ENCODE measurements around the gene FRAS1. TPM values are rescaled to one million over a fixed set of nuclear protein-coding genes. Genes with fewer than 3 reads are reported as not detected.

Gene FRAS1
- total and polyA plus RNA-seq, 2 donors (not counting 1 experiment from before 2014, with no cell fraction given), result 0.03 to 0.12 TPM

DNA sequence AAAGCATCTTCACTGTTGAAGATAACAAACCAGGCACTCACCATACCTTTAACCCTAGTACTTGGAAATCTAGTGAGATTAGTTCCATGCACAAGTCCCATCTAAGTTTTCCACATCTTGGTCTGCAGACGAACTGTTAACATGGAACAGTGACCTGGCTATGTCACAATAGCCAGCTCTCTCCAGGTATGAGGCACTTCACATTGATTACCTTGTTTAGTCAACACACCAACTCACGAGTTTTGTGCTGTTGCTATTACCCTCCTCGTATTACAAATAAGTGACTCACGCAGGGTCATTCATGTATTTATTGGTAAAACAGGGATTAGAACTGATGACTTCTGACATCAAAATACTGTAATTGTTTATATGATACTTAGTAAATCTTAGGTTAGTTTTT, 36.4 kb upstream of the FRAS1 start:
- intact Hi-C loops (cut with micrococcal nuclease), result no loop called here
- 83% methylated on average over 1 of the region's 4 CpGs for WGBS (ENCODE audit: insufficient coverage)
- no peaks in the 10 kb centered on the region for H3K4me1 ChIP-seq (ENCODE audit: control insufficient read depth in 2 of 2, insufficient read depth in 2 of 2, low read length in 2 of 2)
- no peak for ATAC-seq (ENCODE audit: low read depth)
- no peak overlapping the region for H3K4me2 ChIP-seq (replicated peaks; ENCODE audit: low read depth, low read length, poor library complexity, severe bottlenecking)
- no peaks in the 10 kb centered on the region for H3K4me1 Mint-ChIP-seq
- ChIA-PET CTCF (no interaction called here), POLR2A (no interaction called here)
- H3K36me3 ChIP-seq (replicated peaks in 1 of 2; ENCODE audit: control extremely low read depth in 1 of 2, control insufficient read depth in 1 of 2, extremely low read depth in 1 of 2, insufficient read depth in 2 of 2, low read length in 1 of 2), result no peaks in the 10 kb centered on the region
- no peak overlapping the region for H3K4me3 ChIP-seq (ENCODE audit: control extremely low read depth in 1 of 5, extremely low read depth in 1 of 5, insufficient read depth in 1 of 5, low read depth in 2 of 5, low read length in 4 of 5)
- H2AFZ ChIP-seq (ENCODE audit: insufficient read depth, low read depth, low read length, poor library complexity, severe bottlenecking), result no peak overlapping the region
- DNase-seq, result no peak
- no peaks in the 10 kb centered on the region for H3K9me3 Mint-ChIP-seq (ENCODE audit: insufficient read depth)
- no peak overlapping the region for H3K27ac ChIP-seq (ENCODE audit: low read length in 2 of 2)
- H3K27me3 ChIP-seq (replicated peaks in 1 of 4; ENCODE audit: control extremely low read depth in 1 of 4, control insufficient read depth in 3 of 4, insufficient read depth in 4 of 4, low read length in 3 of 4), result no peaks in the 10 kb centered on the region
- no peak for TF ChIP-seq EZH2 (IDR thresholded peaks at IDR 0.05; ENCODE audit: borderline replicate concordance, insufficient read depth, low read depth, low read length, poor library complexity, severe bottlenecking)
- TF ChIP-seq, protein P1, sequence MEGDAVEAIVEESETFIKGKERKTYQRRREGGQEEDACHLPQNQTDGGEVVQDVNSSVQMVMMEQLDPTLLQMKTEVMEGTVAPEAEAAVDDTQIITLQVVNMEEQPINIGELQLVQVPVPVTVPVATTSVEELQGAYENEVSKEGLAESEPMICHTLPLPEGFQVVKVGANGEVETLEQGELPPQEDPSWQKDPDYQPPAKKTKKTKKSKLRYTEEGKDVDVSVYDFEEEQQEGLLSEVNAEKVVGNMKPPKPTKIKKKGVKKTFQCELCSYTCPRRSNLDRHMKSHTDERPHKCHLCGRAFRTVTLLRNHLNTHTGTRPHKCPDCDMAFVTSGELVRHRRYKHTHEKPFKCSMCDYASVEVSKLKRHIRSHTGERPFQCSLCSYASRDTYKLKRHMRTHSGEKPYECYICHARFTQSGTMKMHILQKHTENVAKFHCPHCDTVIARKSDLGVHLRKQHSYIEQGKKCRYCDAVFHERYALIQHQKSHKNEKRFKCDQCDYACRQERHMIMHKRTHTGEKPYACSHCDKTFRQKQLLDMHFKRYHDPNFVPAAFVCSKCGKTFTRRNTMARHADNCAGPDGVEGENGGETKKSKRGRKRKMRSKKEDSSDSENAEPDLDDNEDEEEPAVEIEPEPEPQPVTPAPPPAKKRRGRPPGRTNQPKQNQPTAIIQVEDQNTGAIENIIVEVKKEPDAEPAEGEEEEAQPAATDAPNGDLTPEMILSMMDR (IDR thresholded peaks at IDR 0.05), result no peak
- H3K9ac ChIP-seq (ENCODE audit: low read length), result no peak overlapping the region
- H3K4me3 Mint-ChIP-seq, result no peak overlapping the region
- peaks cover 7% of the 10 kb centered on the region for H3K27me3 Mint-ChIP-seq
- no peaks in the 10 kb centered on the region for H4K20me1 ChIP-seq (ENCODE audit: control insufficient read depth, insufficient read depth, low read length, poor library complexity, severe bottlenecking)
- no peaks in the 10 kb centered on the region for H3K9me3 ChIP-seq (ENCODE audit: control extremely low read depth in 1 of 3, control insufficient read depth in 2 of 3, insufficient read depth in 1 of 3, low read length in 2 of 3)
- H3K27ac Mint-ChIP-seq, result no peak overlapping the region
- H3K79me2 ChIP-seq (ENCODE audit: control insufficient read depth, insufficient read depth, low read length), result no peaks in the 10 kb centered on the region

DNA sequence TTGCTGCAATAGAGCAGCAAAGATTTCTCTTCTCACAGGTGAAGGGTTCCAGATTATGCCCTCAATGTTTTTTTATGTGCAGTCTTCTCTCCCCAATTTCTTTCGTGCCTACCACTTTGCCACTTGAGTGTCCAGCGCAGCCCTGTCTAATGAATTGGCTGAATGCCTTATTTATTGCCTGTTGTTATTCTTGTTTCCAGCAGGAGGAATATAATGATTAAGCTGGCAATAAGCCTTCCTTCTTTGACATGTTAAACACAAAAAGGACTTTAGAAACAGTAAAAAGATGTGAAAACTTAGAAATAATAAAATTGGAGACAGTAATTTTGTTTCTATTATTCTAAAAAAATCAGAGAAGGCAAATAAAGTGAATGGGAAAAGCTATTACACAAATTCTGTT, 34.6 kb upstream of the FRAS1 start:
- Mint-ChIP-seq H3K27me3 (peaks cover 3% of the 10 kb centered on the region), H3K4me1 (no peaks in the 10 kb centered on the region)
- CTCF ChIA-PET, result no interaction called here

More for the DNA sequence above, 34.6 kb upstream of the FRAS1 start:
- intact Hi-C loops (cut with micrococcal nuclease), result no loop called here
- no peak overlapping the region for H3K4me3 ChIP-seq (ENCODE audit: control extremely low read depth in 1 of 5, extremely low read depth in 1 of 5, insufficient read depth in 1 of 5, low read depth in 2 of 5, low read length in 4 of 5)
- H3K36me3 ChIP-seq (replicated peaks in 1 of 2; ENCODE audit: control extremely low read depth in 1 of 2, control insufficient read depth in 1 of 2, extremely low read depth in 1 of 2, insufficient read depth in 2 of 2, low read length in 1 of 2), result no peaks in the 10 kb centered on the region
- H3K27ac ChIP-seq (ENCODE audit: low read length in 2 of 2), result no peak overlapping the region
- Mint-ChIP-seq H3K4me3 (no peak overlapping the region), H3K9me3 (ENCODE audit: insufficient read depth) (no peaks in the 10 kb centered on the region), H3K27ac (no peak overlapping the region)
- H3K4me2 ChIP-seq (replicated peaks; ENCODE audit: low read depth, low read length, poor library complexity, severe bottlenecking), result no peak overlapping the region
- no peaks in the 10 kb centered on the region for H4K20me1 ChIP-seq (ENCODE audit: control insufficient read depth, insufficient read depth, low read length, poor library complexity, severe bottlenecking)
- no peak for TF ChIP-seq EZH2 (IDR thresholded peaks at IDR 0.05; ENCODE audit: borderline replicate concordance, insufficient read depth, low read depth, low read length, poor library complexity, severe bottlenecking)
- TF ChIP-seq, protein P1 (IDR thresholded peaks at IDR 0.05), result no peak
- H3K27me3 ChIP-seq (replicated peaks in 1 of 4; ENCODE audit: control extremely low read depth in 1 of 4, control insufficient read depth in 3 of 4, insufficient read depth in 4 of 4, low read length in 3 of 4), result no peaks in the 10 kb centered on the region
- no peak for DNase-seq
- no peaks in the 10 kb centered on the region for H3K9me3 ChIP-seq (ENCODE audit: control extremely low read depth in 1 of 3, control insufficient read depth in 2 of 3, insufficient read depth in 1 of 3, low read length in 2 of 3)
- H3K9ac ChIP-seq (ENCODE audit: low read length), result no peak overlapping the region
- H3K4me1 ChIP-seq (ENCODE audit: control insufficient read depth in 2 of 2, insufficient read depth in 2 of 2, low read length in 2 of 2), result no peaks in the 10 kb centered on the region
- WGBS (ENCODE audit: insufficient coverage), result no CpG with 5 or more reads among the region's 2 CpGs
- POLR2A ChIA-PET, result no interaction called here
- H3K79me2 ChIP-seq (ENCODE audit: control insufficient read depth, insufficient read depth, low read length), result no peaks in the 10 kb centered on the region
- no peak for ATAC-seq (ENCODE audit: low read depth)
- H2AFZ ChIP-seq (ENCODE audit: insufficient read depth, low read depth, low read length, poor library complexity, severe bottlenecking), result no peak overlapping the region
